Fibroblast of skin of left quadriceps (primary cell): ENCODE data around the gene FNBP1L.
A peak's percentile ranks its signal among the peaks of the same experiment; 100 is the strongest.

Source experiments
- DNase-seq, 2 experiments: peaks; one replicate each; pipeline ENCODE4 v3.0.0-alpha.2; 2013; ENCODE audit warnings: low read depth in 2 of 2

Gene FNBP1L

GRCh38 chr1:93591676-93592550 lies 144.0 kb downstream of the FNBP1L start:
- DNase-seq, result no peak

GRCh38 chr1:93592551-93592949 lies 144.6 kb downstream of the FNBP1L start:
- no peak for DNase-seq

- DNase-seq, result no peak
Measured at GRCh38 chr1:93593854-93594602, 146.1 kb downstream of the FNBP1L start.

GRCh38 chr1:93594603-93594880 lies 146.6 kb downstream of the FNBP1L start:
- no peak for DNase-seq

GRCh38 chr1:93595266-93595665 lies 147.3 kb downstream of the FNBP1L start:
- no peak for DNase-seq

GRCh38 chr1:93595743-93596142 lies 147.8 kb downstream of the FNBP1L start:
- DNase-seq, result no peak

GRCh38 chr1:93596329-93597089 lies 148.6 kb downstream of the FNBP1L start:
- DNase-seq, result no peak

- peak; percentile 39 to 43 for DNase-seq
Measured at GRCh38 chr1:93597709-93598108, 149.8 kb downstream of the FNBP1L start.

- no peak for DNase-seq
Measured at GRCh38 chr1:93598396-93598795, 150.5 kb downstream of the FNBP1L start.

- no peak for DNase-seq
Measured at GRCh38 chr1:93598861-93599439, 151.0 kb downstream of the FNBP1L start.

GRCh38 chr1:93599479-93599878 lies 151.6 kb downstream of the FNBP1L start:
- DNase-seq, result no peak

GRCh38 chr1:93600663-93601062 lies 152.7 kb downstream of the FNBP1L start:
- no peak for DNase-seq

- no peak for DNase-seq
Measured at GRCh38 chr1:93601686-93602085, 153.8 kb downstream of the FNBP1L start.

GRCh38 chr1:93602101-93602500 lies 154.2 kb downstream of the FNBP1L start:
- no peak for DNase-seq

- DNase-seq, result no peak
Measured at GRCh38 chr1:93603106-93603505, 155.2 kb downstream of the FNBP1L start.

GRCh38 chr1:93603601-93604000 lies 155.7 kb downstream of the FNBP1L start:
- DNase-seq, result no peak
